PFSK-1 (cell line): ENCODE data around the gene EGFL7.
A peak's percentile ranks its signal among the peaks of the same experiment; 100 is the strongest.

Experiments used
- FOXP2 ChIP-seq: optimal IDR thresholded peaks from 2 replicates; pipeline ENCODE3; 2011; ENCODE audit warnings: borderline replicate concordance, control low read depth, inconsistent platforms; ENCODE audit not compliant: insufficient read depth; ENCODE audit errors: extremely low read length, extremely low read depth
- POLR2AphosphoS5 ChIP-seq: IDR thresholded peaks from 2 replicates; pipeline ENCODE4 v1.6.1; 2012; ENCODE audit warnings: low read depth, mild to moderate bottlenecking, control low read depth, low read length, moderate library complexity
- SIN3A ChIP-seq: IDR thresholded peaks from 2 replicates; pipeline ENCODE4 v1.6.1; 2012; ENCODE audit warnings: mild to moderate bottlenecking, low read length, moderate library complexity, borderline replicate concordance; ENCODE audit not compliant: insufficient read depth
- TAF1 ChIP-seq: IDR thresholded peaks from 2 replicates; pipeline ENCODE4 v1.6.1; 2012; ENCODE audit warnings: low read length, control low read depth, borderline replicate concordance; ENCODE audit not compliant: insufficient read depth
- TF ChIP-seq, protein P1 (sequence below), 2 experiments: IDR thresholded peaks; 2 replicates each; pipeline versions ENCODE4 v1.6.1 to v1.8.0; 2011 to 2012; ENCODE audit warnings: low read depth in 2 of 2, low read length in 2 of 2, control low read depth in 1 of 2, inconsistent platforms in 1 of 2, mild to moderate bottlenecking in 1 of 2, moderate library complexity in 1 of 2; ENCODE audit not compliant: insufficient read depth in 1 of 2

Gene EGFL7

DNA sequence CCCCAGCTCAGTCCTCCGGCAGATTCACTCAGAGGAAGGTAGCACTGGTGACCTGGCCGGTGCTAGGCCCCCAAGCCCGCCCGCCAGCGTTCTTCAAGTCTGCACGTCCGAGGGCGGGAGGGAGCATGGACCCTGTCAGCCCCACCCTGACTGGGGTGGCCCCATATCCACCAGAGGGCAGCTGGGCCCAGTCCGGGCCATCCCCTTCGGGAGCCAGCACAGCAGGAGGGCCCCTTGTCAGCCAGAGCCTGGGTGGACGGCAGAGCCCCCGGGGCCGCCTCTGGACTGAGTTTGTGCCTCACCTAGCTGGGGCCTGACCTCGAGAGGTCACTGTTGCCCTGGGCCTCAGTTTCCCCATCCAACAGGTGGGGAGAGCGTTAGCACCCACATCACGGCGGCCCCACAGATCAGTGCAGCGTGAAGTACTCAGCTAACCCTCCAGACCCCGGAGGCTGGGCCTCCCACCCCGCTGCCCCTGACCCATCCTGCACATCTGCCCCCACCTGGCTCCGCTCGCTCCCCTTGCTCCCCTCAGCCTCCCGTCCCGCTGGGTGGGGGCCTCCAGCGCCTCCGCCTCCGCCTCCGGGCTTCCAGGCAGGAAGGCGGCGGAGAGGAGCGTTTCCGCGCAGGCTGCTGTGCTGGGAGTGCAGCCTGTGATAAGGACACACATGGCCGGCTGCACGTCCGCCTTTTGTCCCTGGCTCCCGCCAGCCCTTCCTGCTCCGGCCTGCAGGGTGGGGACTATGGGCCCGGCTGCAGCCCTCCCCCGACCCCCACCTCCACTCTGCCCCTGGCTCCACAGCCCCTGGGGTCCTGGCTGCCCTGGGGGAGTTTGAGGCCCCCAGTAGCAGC is 16.6 kb upstream of the EGFL7 start:
- TF ChIP-seq FOXP2 (no peak), SIN3A (no peak; the same call in 1 of the 2 replicates), TAF1 (peak; percentile 36; the same call in 1 of the 2 replicates), POLR2AphosphoS5 (no peak)
- TF ChIP-seq, protein P1, sequence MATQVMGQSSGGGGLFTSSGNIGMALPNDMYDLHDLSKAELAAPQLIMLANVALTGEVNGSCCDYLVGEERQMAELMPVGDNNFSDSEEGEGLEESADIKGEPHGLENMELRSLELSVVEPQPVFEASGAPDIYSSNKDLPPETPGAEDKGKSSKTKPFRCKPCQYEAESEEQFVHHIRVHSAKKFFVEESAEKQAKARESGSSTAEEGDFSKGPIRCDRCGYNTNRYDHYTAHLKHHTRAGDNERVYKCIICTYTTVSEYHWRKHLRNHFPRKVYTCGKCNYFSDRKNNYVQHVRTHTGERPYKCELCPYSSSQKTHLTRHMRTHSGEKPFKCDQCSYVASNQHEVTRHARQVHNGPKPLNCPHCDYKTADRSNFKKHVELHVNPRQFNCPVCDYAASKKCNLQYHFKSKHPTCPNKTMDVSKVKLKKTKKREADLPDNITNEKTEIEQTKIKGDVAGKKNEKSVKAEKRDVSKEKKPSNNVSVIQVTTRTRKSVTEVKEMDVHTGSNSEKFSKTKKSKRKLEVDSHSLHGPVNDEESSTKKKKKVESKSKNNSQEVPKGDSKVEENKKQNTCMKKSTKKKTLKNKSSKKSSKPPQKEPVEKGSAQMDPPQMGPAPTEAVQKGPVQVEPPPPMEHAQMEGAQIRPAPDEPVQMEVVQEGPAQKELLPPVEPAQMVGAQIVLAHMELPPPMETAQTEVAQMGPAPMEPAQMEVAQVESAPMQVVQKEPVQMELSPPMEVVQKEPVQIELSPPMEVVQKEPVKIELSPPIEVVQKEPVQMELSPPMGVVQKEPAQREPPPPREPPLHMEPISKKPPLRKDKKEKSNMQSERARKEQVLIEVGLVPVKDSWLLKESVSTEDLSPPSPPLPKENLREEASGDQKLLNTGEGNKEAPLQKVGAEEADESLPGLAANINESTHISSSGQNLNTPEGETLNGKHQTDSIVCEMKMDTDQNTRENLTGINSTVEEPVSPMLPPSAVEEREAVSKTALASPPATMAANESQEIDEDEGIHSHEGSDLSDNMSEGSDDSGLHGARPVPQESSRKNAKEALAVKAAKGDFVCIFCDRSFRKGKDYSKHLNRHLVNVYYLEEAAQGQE (IDR thresholded peaks at IDR 0.05; ENCODE audit: insufficient read depth in 1 of 2, low read depth in 2 of 2, low read length in 2 of 2), result peak in 1 of 2 experiments; percentile 55; a peak in 1 of 4 replicates

DNA sequence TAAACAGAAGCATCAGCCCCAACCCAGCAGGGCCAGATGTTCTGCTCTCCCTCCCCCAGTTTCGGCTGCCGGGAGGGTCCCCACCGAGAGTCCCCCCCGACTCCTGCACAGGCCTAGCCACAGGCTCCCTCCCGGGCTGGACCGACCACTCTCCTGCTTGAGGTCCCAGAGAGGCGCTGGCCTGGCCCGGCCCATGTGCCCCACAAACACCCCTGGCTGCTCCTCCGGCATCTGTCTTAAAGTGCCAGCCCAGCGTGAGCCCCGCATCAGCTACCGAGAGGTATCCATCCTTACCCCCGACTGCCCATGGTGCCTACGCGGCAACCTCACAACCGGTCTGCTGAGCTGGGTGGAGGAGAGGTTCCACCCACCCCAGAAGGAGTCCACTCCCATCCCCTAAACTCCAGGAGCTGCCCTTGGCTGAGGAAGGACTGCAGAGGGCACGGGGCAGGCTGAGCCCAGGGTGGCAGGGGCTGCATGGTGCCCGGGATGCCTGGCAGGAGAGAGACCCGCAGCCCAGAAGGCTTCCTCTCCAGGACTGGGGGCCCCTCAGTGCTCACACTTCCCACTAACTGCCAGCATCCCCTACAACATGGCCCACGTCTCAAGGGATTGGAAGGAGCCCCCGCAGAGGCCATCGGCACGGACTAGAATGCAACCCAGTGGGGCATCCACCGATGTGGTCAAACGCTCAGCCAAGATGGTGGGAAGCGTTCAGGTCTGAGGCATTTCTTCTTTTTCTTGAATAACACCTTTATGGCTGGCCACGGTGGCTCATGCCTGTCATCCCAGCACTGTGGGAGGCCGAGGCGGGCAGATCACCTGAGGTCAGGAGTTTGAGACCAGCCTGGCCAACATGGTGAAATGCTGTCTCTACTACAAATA is 15.6 kb upstream of the EGFL7 start:
- TF ChIP-seq, protein P1 (IDR thresholded peaks at IDR 0.05; ENCODE audit: insufficient read depth in 1 of 2, low read depth in 2 of 2, low read length in 2 of 2), result no peak
- TF ChIP-seq SIN3A (no peak), FOXP2 (no peak), POLR2AphosphoS5 (no peak), TAF1 (no peak)

- no peak for TF ChIP-seq TAF1
- no peak for TF ChIP-seq FOXP2
- TF ChIP-seq, protein P1 (IDR thresholded peaks at IDR 0.05; ENCODE audit: insufficient read depth in 1 of 2, low read depth in 2 of 2, low read length in 2 of 2), result no peak
- TF ChIP-seq SIN3A, result no peak
- TF ChIP-seq POLR2AphosphoS5, result no peak
Observed at GRCh38 chr9:136648751-136649150, 14.0 kb upstream of the EGFL7 start.

DNA sequence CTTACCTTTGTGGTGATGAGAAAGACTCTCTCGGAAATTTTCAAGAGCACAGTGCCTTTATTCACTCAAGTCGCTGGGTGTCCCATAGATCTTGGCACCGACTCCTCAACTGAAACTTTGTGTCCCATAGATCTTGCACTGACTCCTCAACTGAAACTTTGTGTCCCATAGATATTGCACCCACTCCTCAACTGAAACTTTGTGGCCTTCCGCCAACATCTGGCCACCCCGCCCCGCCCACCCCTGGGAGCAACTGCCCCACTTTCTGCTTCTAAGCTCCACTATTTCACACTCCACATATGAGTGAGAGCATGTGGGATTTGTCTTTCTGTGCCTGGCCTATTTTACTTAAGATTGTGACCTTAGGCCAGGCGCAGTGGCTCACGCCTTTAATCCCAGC is 12.7 kb upstream of the EGFL7 start:
- TF ChIP-seq TAF1, result no peak
- TF ChIP-seq POLR2AphosphoS5, result no peak
- TF ChIP-seq, protein P1 (IDR thresholded peaks at IDR 0.05; ENCODE audit: insufficient read depth in 1 of 2, low read depth in 2 of 2, low read length in 2 of 2), result no peak
- TF ChIP-seq FOXP2, result no peak
